HEK293T (cell line): ENCODE data around the gene ALDH16A1.

Source experiments
- ARNT ChIP-seq: fragments of 450-650 bp; IDR thresholded peaks from 2 replicates; pipeline ENCODE4 v1.6.1; 2017; ENCODE audit warnings: mild to moderate bottlenecking
- BHLHE40 ChIP-seq: fragments of 450-650 bp; IDR thresholded peaks from 2 replicates; pipeline ENCODE4 v1.6.1; 2016; ENCODE audit warnings: mild to moderate bottlenecking, moderate library complexity, borderline replicate concordance
- CTBP1 ChIP-seq: fragments of 450-650 bp; IDR thresholded peaks from 2 replicates; pipeline ENCODE4 v1.6.1; 2016; ENCODE audit warnings: borderline replicate concordance
- ELF4 ChIP-seq: fragments of 450-650 bp; IDR thresholded peaks from 2 replicates; pipeline ENCODE4 v1.6.1; 2017; ENCODE audit warnings: antibody characterized with exemption
- FOXA1 ChIP-seq: fragments of 450-650 bp; IDR thresholded peaks from 2 replicates; pipeline ENCODE4 v1.6.1; 2016; ENCODE audit warnings: mild to moderate bottlenecking
- FOXK2 ChIP-seq: fragments of 450-650 bp; IDR thresholded peaks from 2 replicates; pipeline ENCODE4 v1.6.1; 2016; ENCODE audit warnings: mild to moderate bottlenecking
- HDGF ChIP-seq: fragments of 450-650 bp; IDR thresholded peaks from 2 replicates; pipeline ENCODE4 v1.6.1; 2017; ENCODE audit warnings: antibody characterized with exemption, borderline replicate concordance
- L3MBTL2 ChIP-seq: fragments of 450-650 bp; conservative IDR thresholded peaks from 2 replicates; pipeline ENCODE4 v1.6.1; 2016; ENCODE audit warnings: mild to moderate bottlenecking
- LEF1 ChIP-seq: fragments of 450-650 bp; IDR thresholded peaks from 2 replicates; pipeline ENCODE4 v1.6.1; 2017; ENCODE audit warnings: mild to moderate bottlenecking, borderline replicate concordance
- NFRKB ChIP-seq: fragments of 450-650 bp; IDR thresholded peaks from 2 replicates; pipeline ENCODE4 v1.6.1; 2016; ENCODE audit warnings: mild to moderate bottlenecking, moderate library complexity
- SP1 ChIP-seq: fragments of 450-650 bp; IDR thresholded peaks from 2 replicates; pipeline ENCODE4 v1.6.1; 2017
- SUZ12 ChIP-seq: fragments of 450-650 bp; IDR thresholded peaks from 2 replicates; pipeline ENCODE4 v1.6.1; 2016; ENCODE audit warnings: mild to moderate bottlenecking
- TARDBP ChIP-seq: fragments of 450-650 bp; IDR thresholded peaks from 2 replicates; pipeline ENCODE4 v1.6.1; 2016
- TF ChIP-seq, protein P1 (sequence below): fragments of 450-650 bp; IDR thresholded peaks from 2 replicates; pipeline ENCODE4 v1.6.1; 2016

DNA sequence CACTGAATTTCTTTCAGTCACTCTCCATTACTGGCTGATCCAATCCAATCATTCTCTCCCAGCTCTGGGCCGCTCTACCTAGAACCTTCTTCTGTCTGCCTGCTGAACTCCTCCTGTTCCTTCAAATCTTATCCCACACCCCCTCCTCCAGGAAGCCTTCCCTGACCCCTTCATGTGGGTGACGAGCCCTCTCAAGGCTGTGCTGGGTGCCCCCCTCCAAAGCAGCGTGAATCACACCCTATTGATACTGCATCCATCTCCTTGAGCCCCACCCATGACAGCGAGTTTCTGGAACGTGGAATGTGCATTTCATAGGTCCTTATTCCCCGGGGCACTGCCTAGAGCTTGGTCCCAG is 4.6 kb upstream of the ALDH16A1 start:
- TF ChIP-seq BHLHE40 (no peak), ELF4 (no peak), SP1 (no peak), LEF1 (no peak), HDGF (no peak), FOXA1 (no peak), ARNT (no peak), FOXK2 (no peak), SUZ12 (no peak), NFRKB (no peak), CTBP1 (no peak), TARDBP (no peak), L3MBTL2 (no peak)
- TF ChIP-seq, protein P1, sequence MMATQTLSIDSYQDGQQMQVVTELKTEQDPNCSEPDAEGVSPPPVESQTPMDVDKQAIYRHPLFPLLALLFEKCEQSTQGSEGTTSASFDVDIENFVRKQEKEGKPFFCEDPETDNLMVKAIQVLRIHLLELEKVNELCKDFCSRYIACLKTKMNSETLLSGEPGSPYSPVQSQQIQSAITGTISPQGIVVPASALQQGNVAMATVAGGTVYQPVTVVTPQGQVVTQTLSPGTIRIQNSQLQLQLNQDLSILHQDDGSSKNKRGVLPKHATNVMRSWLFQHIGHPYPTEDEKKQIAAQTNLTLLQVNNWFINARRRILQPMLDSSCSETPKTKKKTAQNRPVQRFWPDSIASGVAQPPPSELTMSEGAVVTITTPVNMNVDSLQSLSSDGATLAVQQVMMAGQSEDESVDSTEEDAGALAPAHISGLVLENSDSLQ = no peak
